ENCODE results near the gene SUSD4.
A peak's percentile ranks its signal among the peaks of the same experiment; 100 is the strongest.

SUSD4 gene

DNA sequence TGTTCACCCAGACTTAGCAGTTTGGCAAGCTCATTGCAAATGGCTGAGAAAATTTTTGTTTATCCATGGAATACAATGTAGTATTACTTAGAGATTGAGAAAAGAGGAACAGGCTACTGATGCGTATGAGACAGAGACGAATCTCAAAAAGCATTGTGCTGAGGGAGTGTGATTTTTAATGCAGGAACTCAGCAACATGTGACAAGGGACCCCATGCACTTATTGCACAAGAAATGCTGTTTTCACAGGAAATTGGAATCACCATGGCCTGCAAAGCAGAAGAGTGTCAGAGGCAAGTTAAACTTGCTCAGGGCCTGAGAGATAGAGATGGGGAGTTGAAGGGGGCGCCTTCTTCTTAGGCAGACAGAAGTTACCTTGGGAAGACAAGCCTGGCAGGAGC lies 188.3 kb downstream of the SUSD4 start:
- peak; percentile 47 for DNase-seq
- in situ Hi-C loops (cut with MboI; ENCODE audit: low pct_unique_long_range_greater_than_20kb, low sequenced_read_pairs), result no loop called here

DNA sequence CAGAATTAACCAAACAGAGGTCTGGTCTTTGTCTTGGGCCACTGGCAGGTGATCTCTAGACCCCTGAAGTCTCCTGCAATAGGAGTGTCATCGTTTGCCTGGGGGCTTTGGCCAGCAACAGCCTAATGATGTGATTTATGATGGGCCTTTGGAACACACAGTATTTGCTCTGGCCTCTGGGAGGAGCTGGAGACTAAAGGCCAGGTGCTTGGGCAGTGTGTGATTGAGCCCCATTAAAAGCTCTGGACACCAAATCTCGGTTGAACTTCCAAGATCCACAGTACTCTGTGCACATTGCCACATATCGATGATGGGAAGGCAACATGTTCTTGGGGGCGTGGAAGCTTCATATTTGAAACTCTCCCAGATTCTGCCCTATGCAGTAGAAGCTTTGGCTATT lies 188.9 kb downstream of the SUSD4 start:
- no peak for DNase-seq
- in situ Hi-C loops (cut with MboI; ENCODE audit: low pct_unique_long_range_greater_than_20kb, low sequenced_read_pairs), result no loop called here

Data from KBM-7 (cell line).